ENCODE results near the gene RAB3C.

GRCh38 chr5:58752104-58752503, 169.2 kb downstream of the RAB3C start:
- TF ChIP-seq CTCF (optimal IDR thresholded peaks at IDR 0.05 in 1 of 3, IDR thresholded peaks at IDR 0.05 in 1 of 3, conservative IDR thresholded peaks at IDR 0.05 in 1 of 3; ENCODE audit: extremely low read depth in 1 of 3, insufficient read depth in 2 of 3, low read length in 3 of 3) (no peak), EZH2 (IDR thresholded peaks at IDR 0.05; ENCODE audit: low read length) (no peak)
